MM.1S (cell line): ENCODE measurements around the gene ZBTB4.

Source experiments
- EZH2 ChIP-seq: fragments of 300-600 bp; sonication (generic); optimal IDR thresholded peaks from 2 replicates; pipeline ENCODE3; 2017; ENCODE audit warnings: low read depth, mild to moderate bottlenecking, antibody characterized with exemption, low read length, mixed read lengths
- EZH2phosphoT487 ChIP-seq: fragments of 300-600 bp; sonication (generic); IDR thresholded peaks from 2 replicates; pipeline ENCODE4 v1.6.1; 2018; ENCODE audit warnings: antibody characterized with exemption, low read length
- TF ChIP-seq, protein P1 (sequence below): fragments of 300-600 bp; sonication (generic); IDR thresholded peaks from 2 replicates; pipeline ENCODE4 v1.5.1; 2016; ENCODE audit warnings: antibody characterized with exemption, low read length, mixed read lengths

DNA sequence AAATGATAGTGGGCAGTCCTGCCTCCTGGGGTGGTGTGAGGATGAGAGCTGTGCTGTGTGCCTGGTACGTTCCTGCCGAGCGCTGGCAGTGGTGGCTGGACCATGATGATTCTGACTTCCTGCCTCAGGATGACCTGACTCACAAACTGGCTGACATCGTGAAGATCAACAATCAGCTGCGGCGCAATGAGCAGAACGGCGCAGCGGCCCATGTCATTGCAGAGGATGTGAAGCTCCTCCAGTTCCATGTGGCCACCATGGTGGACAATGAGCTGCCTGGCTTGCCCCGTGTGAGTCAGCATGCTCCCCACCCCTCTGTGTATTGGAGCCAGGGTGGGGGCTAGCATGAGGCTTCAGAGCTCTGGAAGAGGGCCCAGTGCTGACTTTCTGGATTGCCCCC lies 17.8 kb upstream of the ZBTB4 start:
- TF ChIP-seq, protein P1, sequence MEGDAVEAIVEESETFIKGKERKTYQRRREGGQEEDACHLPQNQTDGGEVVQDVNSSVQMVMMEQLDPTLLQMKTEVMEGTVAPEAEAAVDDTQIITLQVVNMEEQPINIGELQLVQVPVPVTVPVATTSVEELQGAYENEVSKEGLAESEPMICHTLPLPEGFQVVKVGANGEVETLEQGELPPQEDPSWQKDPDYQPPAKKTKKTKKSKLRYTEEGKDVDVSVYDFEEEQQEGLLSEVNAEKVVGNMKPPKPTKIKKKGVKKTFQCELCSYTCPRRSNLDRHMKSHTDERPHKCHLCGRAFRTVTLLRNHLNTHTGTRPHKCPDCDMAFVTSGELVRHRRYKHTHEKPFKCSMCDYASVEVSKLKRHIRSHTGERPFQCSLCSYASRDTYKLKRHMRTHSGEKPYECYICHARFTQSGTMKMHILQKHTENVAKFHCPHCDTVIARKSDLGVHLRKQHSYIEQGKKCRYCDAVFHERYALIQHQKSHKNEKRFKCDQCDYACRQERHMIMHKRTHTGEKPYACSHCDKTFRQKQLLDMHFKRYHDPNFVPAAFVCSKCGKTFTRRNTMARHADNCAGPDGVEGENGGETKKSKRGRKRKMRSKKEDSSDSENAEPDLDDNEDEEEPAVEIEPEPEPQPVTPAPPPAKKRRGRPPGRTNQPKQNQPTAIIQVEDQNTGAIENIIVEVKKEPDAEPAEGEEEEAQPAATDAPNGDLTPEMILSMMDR: no peak
- TF ChIP-seq EZH2 (no peak), EZH2phosphoT487 (no peak)
